ENCODE measurements around the gene EVL.

The EVL gene

DNA sequence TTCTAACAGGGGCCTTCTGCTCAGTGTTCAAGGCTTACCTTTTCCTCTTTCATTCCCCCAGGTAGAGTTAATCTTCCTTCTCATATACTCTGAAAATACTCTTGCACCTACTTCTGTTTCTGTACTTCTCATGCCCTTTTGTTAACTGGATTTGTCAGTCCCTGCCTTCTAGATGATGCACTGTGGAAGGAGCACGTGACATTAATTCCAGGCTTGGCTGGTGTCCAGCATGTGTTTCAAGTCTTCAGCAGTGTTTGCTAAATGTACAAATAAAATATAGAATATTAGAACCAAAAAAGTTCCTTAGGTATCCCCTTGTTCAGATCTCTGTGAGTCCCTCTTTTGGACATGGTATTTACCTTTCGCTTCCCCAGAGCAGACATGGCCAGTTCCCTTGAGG is 27.9 kb upstream of the EVL start:
- peak; percentile 31 for DNase-seq (ENCODE audit: low read depth)
- TF ChIP-seq, protein P1, sequence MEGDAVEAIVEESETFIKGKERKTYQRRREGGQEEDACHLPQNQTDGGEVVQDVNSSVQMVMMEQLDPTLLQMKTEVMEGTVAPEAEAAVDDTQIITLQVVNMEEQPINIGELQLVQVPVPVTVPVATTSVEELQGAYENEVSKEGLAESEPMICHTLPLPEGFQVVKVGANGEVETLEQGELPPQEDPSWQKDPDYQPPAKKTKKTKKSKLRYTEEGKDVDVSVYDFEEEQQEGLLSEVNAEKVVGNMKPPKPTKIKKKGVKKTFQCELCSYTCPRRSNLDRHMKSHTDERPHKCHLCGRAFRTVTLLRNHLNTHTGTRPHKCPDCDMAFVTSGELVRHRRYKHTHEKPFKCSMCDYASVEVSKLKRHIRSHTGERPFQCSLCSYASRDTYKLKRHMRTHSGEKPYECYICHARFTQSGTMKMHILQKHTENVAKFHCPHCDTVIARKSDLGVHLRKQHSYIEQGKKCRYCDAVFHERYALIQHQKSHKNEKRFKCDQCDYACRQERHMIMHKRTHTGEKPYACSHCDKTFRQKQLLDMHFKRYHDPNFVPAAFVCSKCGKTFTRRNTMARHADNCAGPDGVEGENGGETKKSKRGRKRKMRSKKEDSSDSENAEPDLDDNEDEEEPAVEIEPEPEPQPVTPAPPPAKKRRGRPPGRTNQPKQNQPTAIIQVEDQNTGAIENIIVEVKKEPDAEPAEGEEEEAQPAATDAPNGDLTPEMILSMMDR (IDR thresholded peaks at IDR 0.05; ENCODE audit: control insufficient read depth, extremely low read depth, insufficient read depth), result no peak

DNA sequence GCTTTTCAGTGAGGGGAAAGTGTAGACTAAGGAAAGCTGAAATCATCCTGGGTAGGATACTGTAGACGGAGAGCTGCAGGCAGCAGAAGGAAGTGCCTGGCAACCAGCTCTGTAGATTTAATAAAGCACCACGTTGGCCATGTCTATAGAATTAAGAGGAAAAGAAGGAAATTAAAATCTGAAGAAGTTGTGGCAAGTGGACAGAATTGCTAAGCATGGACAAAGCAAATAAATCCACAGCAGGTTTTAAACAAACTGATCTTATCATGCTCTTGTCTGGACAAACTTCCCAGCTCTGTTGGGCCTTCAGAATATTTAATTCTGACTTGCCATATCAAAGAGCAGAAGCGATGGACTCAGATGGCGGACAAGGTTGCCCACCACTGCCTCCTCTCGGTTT is 27.2 kb upstream of the EVL start:
- H3K4me3 ChIP-seq (ENCODE audit: low read depth, low read length), result no peak overlapping the region
- peak; percentile 61 for DNase-seq (ENCODE audit: low read depth)
- TF ChIP-seq, protein P1 (IDR thresholded peaks at IDR 0.05; ENCODE audit: control insufficient read depth, extremely low read depth, insufficient read depth), result no peak

More for the DNA sequence above, 27.9 kb upstream of the EVL start:
- no peak overlapping the region for H3K4me3 ChIP-seq (ENCODE audit: low read depth, low read length)

DNA sequence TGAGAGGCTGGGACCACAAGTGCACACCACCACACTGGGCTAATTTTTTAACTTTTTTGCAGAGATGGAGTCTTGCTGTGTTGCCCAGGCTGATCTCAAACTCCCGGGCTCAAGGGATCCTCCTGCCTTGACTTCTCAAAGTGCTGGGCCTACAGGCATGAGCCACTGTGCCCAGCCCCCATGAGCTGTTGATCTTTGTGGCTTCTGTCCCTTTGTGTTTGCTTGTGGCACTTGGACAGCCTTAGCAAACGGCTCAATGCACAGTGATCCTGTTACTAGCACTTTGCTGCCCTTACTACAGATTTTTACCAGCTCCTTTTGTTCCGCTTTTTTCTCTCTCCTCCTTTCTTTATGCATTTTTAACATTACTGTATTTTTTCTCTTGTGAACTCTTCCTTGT is 25.3 kb upstream of the EVL start:
- no peak overlapping the region for H3K4me3 ChIP-seq (ENCODE audit: low read depth, low read length)
- DNase-seq (ENCODE audit: low read depth), result peak; percentile 61
- TF ChIP-seq, protein P1 (IDR thresholded peaks at IDR 0.05; ENCODE audit: control insufficient read depth, extremely low read depth, insufficient read depth), result no peak

DNA sequence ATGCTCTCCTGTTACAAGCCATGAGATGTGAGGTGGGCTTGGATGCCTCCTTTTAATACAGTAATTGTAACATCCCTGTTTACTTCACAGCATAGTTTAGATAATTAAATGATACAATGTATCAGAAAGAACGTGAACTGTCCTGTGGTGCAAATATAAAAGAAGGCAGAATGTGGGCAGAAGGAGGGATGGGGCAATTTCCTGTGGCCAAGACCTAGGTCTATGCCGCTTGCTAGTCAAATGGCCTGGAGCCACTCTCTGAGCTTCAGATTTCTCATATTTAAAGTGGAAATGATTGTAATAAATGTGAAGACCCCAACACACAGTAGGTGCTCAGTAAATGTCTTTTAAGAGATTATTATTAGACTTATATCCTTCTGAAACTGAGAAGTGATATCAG is 24.0 kb upstream of the EVL start:
- no peak overlapping the region for H3K4me3 ChIP-seq (ENCODE audit: low read depth, low read length)
- no peak for DNase-seq (ENCODE audit: low read depth)
- TF ChIP-seq, protein P1 (IDR thresholded peaks at IDR 0.05; ENCODE audit: control insufficient read depth, extremely low read depth, insufficient read depth), result no peak

DNA sequence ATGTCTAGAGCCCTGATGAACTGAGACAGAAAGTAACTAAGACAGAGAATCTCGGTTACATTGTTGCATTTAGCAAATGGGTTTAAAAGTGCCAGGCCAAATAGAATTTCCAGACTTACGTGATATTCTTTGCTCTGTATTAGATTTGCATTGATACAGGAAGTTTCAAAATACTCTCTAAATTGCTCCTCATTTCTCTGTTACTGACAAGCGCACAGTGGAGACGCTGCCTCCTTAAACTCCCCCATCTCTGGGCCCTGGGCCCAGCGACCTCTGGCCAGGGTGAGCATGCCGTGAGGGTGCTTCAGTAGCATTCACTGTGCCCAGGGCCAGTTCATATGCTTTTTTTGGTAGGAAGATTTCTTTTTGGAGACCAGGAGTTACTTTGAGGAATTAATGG is 22.9 kb upstream of the EVL start:
- DNase-seq (ENCODE audit: low read depth), result no peak
- no peak overlapping the region for H3K4me3 ChIP-seq (ENCODE audit: low read depth, low read length)
- TF ChIP-seq, protein P1 (IDR thresholded peaks at IDR 0.05; ENCODE audit: control insufficient read depth, extremely low read depth, insufficient read depth), result no peak

DNA sequence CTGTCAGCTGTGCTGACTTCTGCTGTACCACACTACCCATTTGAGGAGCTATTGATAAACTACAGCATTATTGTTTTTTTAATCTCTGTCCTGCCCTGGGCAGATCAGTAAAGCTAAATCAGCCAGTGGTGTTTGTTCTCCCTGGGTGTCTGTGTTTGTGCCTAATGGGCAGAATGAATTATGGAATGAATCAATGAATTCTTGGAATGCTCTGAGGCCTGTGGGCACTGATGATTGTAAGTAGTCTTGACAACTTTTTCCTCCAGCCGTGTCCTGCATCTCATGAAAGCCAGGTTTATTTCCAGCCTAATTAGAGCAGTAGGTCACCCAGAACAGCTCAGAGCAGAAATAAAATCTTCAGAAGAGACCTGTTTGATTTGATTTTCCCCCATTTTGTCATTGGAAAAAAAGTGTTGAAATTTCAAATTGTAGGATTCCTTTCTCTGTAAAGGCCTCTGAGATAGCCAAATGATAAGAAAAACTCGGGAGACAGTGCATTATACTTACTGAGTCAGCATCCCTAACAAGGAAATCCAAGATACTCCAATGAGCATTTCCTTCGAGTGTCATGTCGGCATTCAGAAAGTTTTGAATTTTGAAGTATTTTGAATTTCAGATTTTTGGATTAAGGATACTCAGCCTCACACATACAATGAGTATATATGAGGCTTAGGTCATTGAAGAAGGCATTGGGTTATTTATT is 19.4 kb upstream of the EVL start:
- DNase-seq (ENCODE audit: low read depth), result no peak
- H3K4me3 ChIP-seq (ENCODE audit: low read depth, low read length), result no peak overlapping the region
- TF ChIP-seq, protein P1 (IDR thresholded peaks at IDR 0.05; ENCODE audit: control insufficient read depth, extremely low read depth, insufficient read depth), result no peak

DNA sequence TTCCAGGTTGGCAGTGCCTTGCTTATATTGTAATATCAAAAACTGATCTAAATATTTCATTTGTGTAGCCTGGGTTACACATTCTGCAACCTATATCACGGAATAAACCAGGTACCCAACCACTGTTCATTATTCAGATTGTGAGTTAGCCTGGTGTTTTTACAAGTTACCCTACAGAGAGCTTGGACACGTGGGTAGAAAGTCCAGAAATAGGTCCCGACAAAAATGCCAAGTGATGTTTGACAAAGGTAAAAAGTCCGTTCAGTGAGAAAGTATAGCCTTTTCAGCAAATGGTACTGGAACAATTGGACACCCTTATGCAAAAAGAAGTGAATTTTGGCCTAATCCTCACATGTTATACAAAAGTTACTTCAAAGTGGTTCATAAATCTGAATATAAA is 17.6 kb upstream of the EVL start:
- no peak overlapping the region for H3K4me3 ChIP-seq (ENCODE audit: low read depth, low read length)
- TF ChIP-seq, protein P1 (IDR thresholded peaks at IDR 0.05; ENCODE audit: control insufficient read depth, extremely low read depth, insufficient read depth), result no peak
- DNase-seq (ENCODE audit: low read depth), result no peak

Data from LNCaP clone FGC (cell line).